GOT3 (cell line): ENCODE data around the gene SGSM2.
A peak's percentile ranks its signal among the peaks of the same experiment; 100 is the strongest.

ENCODE experiments used
- DNase-seq: peaks from one replicate; lab custom pipeline; 2025; ENCODE audit warnings: mixed read lengths; lab: John Stamatoyannopoulos, UW

Gene SGSM2

DNA sequence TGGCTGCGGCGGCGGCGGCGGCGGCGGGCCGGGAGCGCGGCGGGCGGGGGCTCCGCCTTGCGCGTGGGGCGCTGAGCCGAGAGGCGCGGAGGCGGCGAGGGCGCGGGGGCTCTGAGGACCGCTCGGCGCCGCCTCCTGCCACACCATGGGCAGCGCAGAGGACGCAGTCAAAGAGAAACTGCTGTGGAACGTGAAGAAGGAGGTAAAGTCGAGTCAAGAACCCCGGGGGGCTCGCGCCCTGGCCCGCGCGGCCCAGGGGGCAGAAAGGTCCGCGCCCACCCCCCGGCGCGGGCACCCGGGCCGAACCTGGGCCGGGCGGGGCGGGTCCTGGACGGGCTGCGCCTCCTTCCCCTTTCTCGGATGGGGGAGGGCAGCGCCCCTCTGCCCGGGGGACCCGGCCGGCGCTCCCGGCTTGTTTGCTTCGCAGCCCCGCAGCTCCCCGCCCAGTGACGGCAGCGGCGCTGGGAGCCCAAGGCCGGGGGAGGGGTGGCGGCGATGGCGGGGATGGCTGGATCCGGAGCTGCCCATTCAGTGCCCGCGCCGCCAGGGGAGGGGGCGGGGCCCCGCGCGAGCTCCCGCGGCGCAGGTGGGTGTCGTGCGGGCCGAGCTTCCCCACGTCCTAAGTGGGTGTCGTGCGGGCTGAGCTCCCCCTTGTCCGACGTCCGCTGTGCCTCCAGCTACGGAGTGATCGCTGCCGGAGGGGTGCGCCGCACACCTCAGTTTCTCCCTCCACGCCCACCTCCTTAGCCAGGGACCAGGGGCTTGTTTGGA lies 428 bp downstream of the SGSM2 start:
- DNase-seq: peak; percentile 20

DNA sequence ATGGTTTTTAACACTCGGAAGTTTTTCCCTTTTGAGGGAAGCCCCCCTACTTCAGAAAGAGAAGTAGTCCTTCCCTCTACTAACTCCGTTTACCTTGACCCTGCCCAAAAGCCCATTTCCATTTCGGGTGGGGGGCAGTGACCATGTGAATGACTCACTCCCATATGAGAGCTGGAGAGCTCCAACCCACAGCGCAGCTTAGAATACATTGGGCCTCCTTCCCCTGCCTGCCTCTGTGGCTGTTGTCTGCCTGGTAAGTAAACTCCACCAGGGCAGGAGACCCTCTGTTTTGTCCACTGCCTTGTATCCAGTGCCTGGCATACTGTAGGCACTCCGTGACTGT lies 985 bp downstream of the SGSM2 start:
- no peak for DNase-seq

DNA sequence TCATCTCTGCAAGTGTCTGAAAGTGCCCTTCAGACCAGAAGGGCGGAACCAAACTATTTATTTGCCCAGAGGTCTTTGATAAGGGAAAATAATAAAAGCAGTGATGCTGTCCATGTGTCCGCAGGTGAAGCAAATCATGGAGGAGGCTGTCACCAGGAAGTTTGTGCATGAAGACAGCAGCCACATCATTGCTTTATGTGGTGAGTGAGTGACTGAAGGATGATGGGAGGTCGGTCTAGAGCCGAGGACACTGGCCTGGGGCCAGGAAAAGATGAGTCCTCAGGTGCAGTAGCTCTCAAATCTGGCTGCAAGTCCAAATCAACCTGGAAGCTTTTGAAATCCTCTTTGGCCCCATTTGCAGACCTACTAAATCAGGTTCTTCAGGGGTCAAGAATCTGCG lies 6.1 kb downstream of the SGSM2 start:
- no peak for DNase-seq

DNA sequence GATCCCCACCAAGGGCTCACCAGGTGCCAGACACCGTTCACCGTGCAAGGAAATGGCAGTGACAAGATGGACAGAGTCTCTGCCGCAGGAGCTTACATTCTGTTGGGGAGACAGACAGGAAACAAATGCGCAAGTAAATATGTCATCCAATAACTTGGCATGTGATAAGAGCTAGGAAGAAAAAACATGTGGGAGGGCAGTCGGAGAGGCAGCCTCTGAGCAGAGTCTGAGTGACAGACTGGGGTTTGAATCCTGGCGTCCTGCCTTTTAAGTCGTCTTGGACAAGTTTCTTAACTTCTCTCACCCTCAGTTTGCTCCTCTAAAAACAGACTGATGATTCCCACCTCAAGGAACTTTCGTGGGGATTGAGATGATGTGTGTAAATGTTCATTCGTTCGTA lies 7.2 kb downstream of the SGSM2 start:
- no peak for DNase-seq

DNA sequence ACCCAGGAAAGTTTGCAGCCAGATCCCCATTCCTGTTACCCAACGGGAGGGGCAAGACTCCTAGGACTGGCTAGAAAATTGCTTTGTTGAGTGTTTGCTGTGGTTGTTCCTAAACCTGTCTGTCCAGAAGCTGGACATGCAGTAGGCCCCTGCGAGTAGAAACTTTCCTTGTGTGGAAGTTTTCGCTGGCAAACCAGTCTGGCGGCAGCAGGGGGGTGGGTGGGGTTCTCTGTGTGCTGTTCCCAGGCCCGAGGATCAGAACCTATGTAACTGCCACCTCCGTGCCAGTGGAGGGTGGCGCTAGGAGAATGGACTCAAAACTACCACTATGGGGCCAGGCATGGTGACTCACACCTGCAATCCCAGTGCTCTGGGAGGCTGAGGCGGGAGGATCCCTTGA lies 9.2 kb downstream of the SGSM2 start:
- no peak for DNase-seq

DNA sequence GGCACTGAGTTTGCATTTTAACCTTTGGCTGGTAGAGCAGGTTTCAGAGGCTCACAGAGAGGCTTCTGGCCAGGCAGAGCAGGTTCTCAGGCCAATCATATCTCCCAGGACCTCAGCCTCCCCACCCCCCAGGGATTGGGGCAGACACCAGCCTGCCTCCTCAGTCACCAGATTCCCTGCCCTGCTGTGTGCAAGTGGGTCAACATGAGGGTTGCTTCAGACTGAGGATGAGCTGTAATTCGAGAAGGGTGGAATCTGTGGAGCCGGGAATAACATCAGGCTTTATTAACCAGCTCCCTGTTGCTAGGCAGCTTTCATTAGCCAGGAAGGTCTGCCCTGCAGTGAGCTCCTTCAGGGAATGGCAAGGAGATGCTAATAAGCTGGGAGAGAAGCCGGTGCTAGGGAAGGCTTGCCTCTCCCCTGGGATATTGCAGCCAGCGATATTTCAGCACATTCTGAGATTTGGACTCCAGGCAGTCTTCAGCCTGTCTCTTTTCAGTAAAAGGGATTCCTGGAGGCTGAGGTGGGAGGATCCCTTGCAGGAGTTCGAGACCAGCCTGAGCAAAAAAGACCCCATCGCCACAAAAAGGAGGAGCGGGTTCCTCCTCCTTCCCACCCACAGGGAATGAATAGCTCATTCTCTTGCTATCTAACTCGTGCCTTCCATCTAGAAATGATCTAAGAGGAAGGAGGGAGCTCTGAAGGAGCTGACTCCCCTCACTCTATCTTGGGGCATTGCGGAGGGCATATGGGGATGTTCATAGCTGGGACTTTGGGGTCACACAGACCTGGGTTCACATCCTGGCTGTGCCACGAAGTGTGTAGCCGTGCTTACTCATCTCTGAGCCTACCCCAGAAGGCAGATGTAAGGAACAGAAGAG lies 10.7 kb downstream of the SGSM2 start:
- peak; percentile 26 for DNase-seq

DNA sequence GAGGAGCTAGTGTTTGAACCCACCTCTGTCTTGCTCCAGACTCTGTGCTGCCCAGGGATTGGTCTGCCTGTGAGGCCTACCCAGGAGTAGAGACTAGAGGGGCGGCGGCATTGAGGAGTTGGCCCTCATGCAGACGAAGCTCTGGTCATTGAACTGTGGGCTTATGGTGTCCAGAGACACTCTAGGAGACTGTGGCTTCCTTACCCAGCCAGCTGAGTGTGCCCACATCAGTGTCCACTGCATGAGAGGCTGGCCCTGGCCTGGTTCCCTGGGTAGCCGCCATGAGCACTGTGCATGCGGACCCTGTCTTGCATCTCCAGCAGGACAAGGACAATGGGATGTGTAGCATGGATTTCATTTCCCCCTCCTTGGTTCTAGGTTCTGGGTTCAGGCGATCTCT lies 14.0 kb downstream of the SGSM2 start:
- DNase-seq: no peak

DNA sequence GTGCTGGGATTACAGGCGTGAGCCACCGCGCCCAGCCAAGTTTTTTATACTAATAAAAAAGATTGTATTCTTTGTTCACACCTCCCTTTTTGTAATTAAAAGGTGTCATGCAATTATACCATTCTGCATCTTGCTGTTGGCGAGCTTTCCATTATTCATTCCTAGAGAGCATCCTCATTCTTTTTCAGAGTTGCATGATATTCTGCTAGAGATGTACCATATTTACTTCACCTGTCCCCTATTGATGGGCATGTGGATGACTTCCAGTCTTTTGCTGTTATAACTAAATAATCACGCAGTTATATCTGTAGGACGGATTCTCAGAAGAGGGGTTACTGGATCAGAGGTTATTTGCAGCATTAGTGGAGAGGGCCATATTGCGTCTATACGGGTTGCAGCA lies 17.0 kb downstream of the SGSM2 start:
- no peak for DNase-seq

DNA sequence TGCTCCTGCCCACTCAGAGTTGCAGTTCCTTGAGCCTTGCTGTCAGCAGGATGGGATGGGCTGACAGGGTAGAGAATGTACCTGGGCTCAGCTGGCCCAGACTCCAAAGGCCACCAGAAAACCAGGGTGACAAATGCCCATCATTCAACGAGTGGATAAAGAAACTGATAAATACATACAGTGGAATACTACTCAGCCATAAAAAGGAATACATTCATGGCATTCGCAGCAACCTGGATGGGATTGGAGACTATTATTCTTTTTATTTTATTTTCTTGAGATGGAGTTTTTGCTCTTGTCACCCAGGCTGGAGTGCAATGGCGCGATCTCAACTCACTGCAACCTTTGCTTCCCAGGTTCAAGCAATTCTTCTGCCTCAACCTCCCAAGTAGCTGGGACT lies 19.9 kb downstream of the SGSM2 start:
- DNase-seq: no peak

DNA sequence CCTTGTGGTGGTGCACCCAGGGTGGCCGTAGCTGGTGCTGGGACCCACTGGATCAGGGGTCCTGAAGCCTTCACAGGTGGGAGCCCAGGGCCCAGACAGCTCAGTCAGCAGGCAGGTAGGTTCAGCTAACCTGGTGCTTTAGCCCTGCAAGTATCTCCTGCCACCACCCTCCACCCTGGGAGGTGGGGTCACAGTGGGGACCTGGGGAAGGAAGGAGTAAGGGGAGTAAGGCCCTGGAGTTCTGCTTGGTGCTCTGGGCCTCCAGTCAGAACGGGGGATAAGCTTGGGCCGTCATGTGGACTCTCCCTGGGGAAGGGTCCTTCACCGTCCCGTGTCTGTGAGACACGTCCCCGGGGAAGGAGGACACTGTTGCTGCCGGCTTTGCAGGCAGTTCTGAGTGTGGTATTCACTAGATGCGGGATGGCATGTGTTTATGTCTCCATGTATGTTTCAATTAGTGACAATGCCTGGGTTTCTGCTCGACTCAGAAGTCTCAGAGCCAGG lies 20.7 kb downstream of the SGSM2 start:
- DNase-seq: no peak

DNA sequence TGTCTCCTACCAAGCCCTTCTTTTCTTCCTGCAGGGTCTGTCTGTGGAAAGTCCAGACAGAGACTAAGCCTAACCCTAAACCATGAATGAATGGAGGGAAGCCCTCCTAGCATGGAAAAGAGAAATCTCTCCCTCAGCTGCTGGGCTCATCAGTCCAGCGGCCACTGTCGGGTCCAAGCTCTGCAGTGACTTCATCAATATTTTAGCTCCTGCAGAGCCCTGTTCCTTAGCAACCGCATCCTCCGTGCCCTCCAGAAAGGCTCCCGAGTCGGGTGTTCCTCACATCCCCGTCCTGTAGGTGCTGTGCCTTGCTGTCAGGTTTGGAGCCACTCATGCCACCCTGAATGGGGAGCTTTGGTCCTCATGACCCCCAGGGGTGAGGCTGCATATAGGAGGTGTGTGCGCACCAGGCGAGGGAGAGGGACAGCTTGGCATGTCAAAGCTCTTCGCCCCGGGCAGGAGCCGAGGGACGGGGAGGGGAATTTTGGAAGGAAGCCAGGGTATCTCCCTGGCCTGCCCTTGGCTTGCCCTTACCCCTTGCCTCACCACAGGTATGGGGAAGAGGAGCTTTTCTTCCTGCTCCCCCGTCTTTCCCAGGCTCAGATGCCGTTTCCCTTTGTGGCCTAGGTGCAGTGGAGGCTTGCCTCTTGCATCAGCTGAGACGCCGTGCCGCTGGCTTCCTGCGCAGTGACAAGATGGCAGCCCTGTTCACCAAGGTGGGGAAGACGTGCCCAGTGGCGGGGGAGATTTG lies 23.9 kb downstream of the SGSM2 start:
- no peak for DNase-seq

DNA sequence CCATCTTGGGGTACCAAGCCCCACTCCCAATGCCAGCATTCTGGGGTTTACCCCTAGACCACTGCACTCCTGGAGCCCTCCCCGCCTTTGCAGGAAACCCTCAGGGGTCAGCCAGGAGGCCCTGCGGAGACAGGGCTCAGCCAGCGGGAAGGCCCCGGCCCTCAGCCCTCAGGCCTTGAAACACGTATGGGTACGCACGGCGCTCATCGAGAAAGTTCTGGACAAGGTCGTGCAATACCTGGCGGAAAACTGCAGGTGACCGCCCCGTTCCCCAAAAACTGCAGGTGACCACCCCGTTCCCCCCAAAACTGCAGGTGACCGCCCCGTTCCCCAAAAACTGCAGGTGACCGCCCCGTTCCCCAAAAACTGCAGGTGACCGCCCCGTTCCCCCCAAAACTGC lies 24.7 kb downstream of the SGSM2 start:
- no peak for DNase-seq

DNA sequence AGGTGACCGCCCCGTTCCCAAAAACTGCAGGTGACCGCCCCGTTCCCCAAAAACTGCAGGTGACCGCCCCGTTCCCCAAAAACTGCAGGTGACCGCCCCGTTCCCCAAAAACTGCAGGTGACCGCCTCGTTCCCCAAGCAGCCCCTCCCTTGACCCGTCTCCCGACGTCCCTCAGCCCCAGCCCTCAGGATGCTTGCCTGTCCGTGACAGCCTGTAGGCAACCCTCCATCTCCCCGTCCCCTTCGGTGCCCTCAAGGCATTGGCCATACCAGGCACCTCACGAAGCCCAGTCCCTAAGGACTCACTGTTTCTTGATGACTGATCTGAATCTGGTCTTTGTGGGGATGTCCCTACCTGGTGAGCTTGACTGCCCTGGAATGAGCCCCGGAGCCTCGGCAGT lies 25.1 kb downstream of the SGSM2 start:
- no peak for DNase-seq

DNA sequence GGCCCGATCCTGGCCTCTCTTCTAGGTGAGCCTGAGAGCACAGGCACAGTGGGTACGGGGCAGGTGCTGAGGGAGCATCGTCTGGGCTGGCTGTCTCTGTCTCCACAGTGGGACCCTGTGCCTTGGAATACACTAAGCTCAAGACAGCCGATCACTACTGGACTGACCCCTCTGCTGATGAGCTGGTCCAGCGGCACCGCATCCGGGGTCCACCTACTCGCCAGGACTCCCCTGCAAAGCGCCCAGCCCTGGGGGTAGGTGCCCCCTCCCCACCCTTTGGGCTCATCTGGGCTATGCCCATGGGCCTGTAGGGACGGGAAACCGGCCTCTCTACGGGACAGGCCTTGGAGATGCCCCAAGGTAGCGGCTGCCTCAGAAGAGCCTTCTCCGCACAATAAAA lies 25.6 kb downstream of the SGSM2 start:
- DNase-seq: no peak

DNA sequence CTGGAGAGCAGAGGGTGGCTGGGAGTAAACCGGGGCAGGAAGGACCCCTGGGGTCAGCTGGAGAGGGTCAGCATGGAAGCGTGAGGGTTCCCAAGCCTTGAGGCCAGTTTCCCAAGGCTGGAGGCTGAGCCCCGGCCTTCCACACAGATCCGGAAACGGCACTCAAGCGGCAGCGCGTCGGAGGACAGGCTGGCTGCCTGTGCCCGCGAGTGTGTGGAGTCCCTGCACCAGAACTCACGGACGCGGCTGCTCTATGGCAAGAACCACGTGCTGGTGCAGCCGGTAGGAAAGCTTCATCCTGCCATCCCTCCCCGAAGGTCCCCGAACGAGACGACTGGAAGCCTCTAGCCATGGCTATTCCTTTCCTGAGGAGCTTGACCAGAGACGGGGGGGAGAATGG lies 26.0 kb downstream of the SGSM2 start:
- no peak for DNase-seq

DNA sequence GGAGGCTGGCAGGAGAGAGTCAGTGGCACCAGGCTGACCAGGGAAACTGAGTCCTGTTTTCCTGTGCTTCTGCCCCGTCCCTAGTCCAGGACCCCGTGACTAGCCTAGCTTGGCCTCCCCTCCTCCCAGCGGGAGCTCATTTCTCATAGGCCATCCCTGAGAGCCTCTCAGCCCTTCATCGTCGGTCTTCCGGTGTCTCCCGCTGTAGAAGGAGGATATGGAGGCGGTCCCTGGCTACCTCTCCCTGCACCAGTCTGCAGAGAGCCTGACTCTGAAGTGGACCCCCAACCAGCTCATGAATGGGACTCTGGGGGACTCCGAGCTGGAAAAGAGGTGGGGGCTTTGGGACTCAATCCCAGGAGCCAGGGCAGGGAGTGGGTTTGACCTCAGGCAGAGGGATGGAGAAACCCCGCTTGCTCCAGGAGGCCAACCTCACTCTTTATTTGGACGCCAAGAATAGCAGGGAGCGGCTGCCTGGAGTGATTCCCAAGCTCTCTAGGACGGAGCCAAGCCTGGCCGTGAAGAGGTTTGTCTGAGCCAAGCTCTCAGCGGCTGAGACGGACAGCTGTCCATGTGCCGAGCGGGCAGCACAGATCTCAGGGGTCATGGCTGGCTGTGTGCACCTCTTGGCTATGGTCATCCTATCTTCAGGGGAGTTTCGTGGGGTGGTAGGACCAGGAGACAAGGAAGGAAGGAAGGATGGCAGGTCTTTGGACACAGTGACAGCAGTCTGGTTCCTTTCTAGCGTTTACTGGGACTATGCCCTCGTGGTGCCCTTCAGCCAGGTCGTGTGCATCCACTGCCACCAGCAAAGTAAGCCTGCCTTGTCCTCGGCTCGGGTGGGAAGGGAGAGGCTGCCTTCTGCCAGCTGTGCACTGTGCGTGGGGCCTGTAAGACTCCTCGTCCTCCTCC lies 26.8 kb downstream of the SGSM2 start:
- no peak for DNase-seq

DNA sequence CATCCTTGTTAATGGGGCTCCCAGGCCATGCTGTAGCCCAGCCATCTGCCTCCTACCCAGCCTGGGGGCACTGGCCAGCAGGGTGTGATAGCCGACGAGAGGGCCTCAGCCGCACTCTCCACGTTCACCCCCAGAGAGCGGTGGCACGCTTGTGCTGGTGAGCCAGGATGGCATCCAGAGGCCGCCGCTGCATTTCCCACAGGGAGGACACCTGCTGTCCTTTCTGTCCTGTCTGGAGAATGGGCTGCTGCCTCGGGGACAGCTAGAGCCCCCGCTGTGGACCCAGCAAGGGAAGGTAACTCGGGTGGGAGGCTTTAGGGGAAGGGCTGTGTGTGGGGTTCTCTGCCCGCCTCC lies 27.4 kb downstream of the SGSM2 start:
- DNase-seq: no peak

DNA sequence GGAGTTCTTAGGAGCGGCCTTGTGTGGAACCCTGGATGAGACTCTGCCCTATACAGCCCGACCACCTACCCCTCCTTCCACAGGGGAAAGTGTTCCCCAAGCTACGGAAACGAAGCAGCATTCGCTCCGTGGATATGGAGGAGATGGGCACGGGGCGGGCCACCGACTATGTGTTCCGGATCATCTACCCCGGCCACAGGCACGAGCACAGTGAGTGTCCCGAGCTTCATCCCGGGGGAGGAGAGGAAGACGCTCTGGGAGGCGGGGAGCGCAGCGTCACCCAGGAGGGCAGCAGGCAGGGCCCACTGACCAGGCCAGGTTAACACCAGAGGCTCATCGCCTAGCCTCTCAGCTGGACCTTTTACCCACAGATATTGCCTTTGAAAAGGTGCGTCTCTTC lies 27.8 kb downstream of the SGSM2 start:
- DNase-seq: no peak

DNA sequence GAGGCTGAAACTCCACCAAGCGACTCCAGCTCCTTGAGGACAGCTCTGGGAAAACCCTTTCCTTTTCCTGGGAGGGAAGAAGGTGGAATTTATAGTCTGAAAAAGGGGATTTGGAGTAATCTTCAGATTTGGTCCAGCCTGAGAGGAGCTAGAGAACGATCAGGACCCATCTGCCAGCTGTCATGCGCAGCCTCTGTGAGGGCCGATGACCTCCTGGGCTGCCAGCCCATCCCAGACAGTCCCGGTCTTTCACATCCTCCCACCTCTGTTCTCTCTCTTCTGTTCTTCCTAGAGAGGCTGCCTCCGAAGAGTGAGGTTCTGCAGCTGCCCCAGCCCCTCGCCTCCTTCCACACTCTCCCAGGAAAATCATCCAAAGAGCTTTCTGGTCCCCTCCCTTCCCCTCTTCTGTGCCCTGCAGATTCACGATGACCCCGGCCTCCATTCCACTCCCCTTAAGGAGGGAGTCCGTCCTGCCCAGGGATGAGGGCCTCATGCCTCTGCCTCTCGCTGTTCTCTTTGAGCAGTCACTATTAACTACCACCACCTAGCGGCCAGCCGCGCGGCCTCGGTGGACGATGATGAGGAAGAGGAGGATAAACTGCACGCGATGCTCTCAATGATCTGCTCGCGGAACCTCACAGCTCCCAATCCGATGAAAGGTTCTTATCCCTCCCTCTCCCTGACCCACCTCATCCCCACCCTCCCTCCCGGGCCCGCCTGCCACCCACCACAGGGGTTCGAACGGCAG lies 29.6 kb downstream of the SGSM2 start:
- no peak for DNase-seq

DNA sequence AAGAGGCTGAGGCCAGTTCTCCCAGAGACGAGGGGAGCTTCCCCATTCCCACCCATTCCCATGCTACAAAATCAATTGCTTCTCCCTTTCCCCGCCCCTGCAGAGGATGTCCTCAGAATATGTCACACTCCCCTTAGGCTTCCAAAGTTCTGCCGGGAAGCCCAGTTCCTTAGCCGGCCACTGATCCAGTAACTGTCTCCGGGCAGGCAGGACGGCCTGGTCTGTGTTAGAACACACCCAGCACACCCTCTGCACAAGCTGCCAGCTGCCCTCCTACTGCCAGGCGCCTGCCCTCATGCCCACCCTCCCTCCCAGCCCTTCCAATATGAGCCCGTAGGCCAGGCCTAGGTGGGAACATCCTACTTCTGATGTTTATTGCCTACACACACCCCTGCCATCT lies 31.1 kb downstream of the SGSM2 start:
- DNase-seq: no peak

DNA sequence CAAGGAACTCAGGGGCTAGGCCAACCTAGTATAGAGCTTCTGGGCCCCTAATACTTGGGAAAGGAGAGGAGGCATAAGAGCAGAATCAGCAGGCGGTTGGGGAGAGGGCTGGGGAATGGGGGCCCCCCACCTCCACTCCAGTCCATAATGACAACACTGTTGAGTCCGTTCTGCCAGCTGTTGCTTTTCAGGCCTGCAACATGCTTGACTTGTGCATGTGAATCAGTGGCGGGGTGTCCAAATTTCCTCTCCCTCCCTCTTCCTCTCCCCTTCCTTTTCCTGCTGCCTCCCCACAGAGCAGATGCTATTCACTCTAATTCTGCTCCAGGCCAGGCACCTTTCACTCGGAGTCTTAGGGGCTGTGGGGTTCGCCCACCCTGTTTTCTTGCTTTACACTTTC lies 31.7 kb downstream of the SGSM2 start:
- DNase-seq: no peak
